A673 (cell line): ENCODE measurements around the gene CLEC17A. TPM values are rescaled to one million over a fixed set of nuclear protein-coding genes. Genes with fewer than 3 reads are reported as not detected.
"Not testable (repeated sequence)": the region's sequence is repeated elsewhere in the genome, so short reads cannot be mapped to it uniquely, and the experiment has no call there.

ENCODE experiments used
- BruUV-seq: library from RNA; stranded (reverse); fragments of 400-500 nt; replicated peaks from 2 replicates; lab custom pipeline; 2021; lab: Mats Ljungman, UMichigan
- CTCF ChIA-PET: fragments of 300-600 bp; sonication (Branson Sonifier 250); formaldehyde crosslinking; loops from one replicate; lab custom pipeline; 2022; ENCODE audit warnings: antibody characterized with exemption; lab: Charles Lee
- POLR2A ChIA-PET: fragments of 300-600 bp; sonication (Branson Sonifier 250); formaldehyde crosslinking; loops from one replicate; lab custom pipeline; 2022; ENCODE audit warnings: antibody characterized with exemption; ENCODE audit not compliant: low non-redundant PET; lab: Charles Lee
- DNase-seq: peaks from one replicate; pipeline ENCODE4 v3.0.0-alpha.2; 2015; ENCODE audit warnings: low spot score
- H3K27ac ChIP-seq: fragments of 200-600 bp; sonication (generic); 2 replicates; pipeline ENCODE4 v1.5.1; 2016; ENCODE audit warnings: mixed run types, low read depth, mild to moderate bottlenecking, mixed read lengths, antibody characterized with exemption, low read length; ENCODE audit not compliant: poor library complexity, severe bottlenecking
- H3K27me3 ChIP-seq: fragments of 200-600 bp; sonication (generic); replicated peaks from 2 replicates; pipeline ENCODE4 v1.6.1; 2017; ENCODE audit warnings: mixed run types, low read depth, mild to moderate bottlenecking, mixed read lengths, antibody characterized with exemption, low read length; ENCODE audit not compliant: insufficient read depth, poor library complexity
- H3K36me3 ChIP-seq: fragments of 200-600 bp; sonication (generic); 2 replicates; pipeline ENCODE4 v1.6.1; 2016; ENCODE audit warnings: mixed run types, mild to moderate bottlenecking, mixed read lengths, antibody characterized with exemption, low read length; ENCODE audit not compliant: insufficient read depth, poor library complexity, severe bottlenecking
- H3K4me1 ChIP-seq: fragments of 200-600 bp; sonication (generic); 2 replicates; pipeline ENCODE4 v1.6.1; 2017; ENCODE audit warnings: mixed run types, mild to moderate bottlenecking, mixed read lengths, antibody characterized with exemption, low read length; ENCODE audit not compliant: insufficient read depth, poor library complexity, severe bottlenecking
- H3K4me3 ChIP-seq: fragments of 200-600 bp; sonication (generic); 2 replicates; pipeline ENCODE4 v1.5.1; 2016; ENCODE audit warnings: low read depth, mixed run types, mild to moderate bottlenecking, mixed read lengths, low read length; ENCODE audit not compliant: poor library complexity, severe bottlenecking
- H3K9me3 ChIP-seq: fragments of 200-600 bp; sonication (generic); 2 replicates; pipeline ENCODE4 v1.6.1; 2016; ENCODE audit warnings: mixed run types, low read depth, mild to moderate bottlenecking, mixed read lengths, antibody characterized with exemption, low read length; ENCODE audit not compliant: poor library complexity, severe bottlenecking
- CTCF ChIP-seq: fragments of 300-800, 200-600 bp; sonication (generic); conservative IDR thresholded peaks from 2 replicates; pipeline ENCODE4 v1.5.1; 2017; ENCODE audit warnings: low read depth, mild to moderate bottlenecking, antibody characterized with exemption, low read length, moderate library complexity, mixed read lengths
- EZH2 ChIP-seq: fragments of 200-600 bp; sonication (generic); IDR thresholded peaks from 2 replicates; pipeline ENCODE4 v1.6.1; 2017; ENCODE audit warnings: borderline replicate concordance, low read depth, mild to moderate bottlenecking, mixed read lengths, antibody characterized with exemption, low read length; ENCODE audit not compliant: poor library complexity, severe bottlenecking
- intact Hi-C: fragments of 100-400 bp; cut with micrococcal nuclease; formaldehyde crosslinking; loops from one replicate; pipeline ENCODE4 v1.10.0; 2022; ENCODE audit not compliant: unreplicated experiment
- total RNA-seq: library from RNA; stranded (reverse); gene quantifications from 2 replicates; pipeline ENCODE4 v1.2.3, GENCODE V29; 2021

The CLEC17A gene
- total RNA-seq, 1 experiment from 2014 or later, result not detected

- Histone ChIP-seq H3K27ac (no peak overlapping the region), H3K4me3 (no peak overlapping the region), H3K9me3 (no peaks in the 10 kb centered on the region), H3K27me3 (no peaks in the 10 kb centered on the region), H3K36me3 (no peaks in the 10 kb centered on the region), H3K4me1 (no peaks in the 10 kb centered on the region)
- DNase-seq, result no peak
- intact Hi-C loops, result no loop called here
- BruUV-seq, result no TSS peak
- CTCF ChIA-PET, result no interaction called here
- POLR2A ChIA-PET, result no interaction called here
- TF ChIP-seq EZH2, result no peak
- no peak for TF ChIP-seq CTCF
Observed at GRCh38 chr19:14580623-14581237, 2.2 kb upstream of the CLEC17A start.

- H3K27ac ChIP-seq, CTCF ChIA-PET, H3K4me1 ChIP-seq, H3K36me3 ChIP-seq, BruUV-seq, DNase-seq, POLR2A ChIA-PET, H3K4me3 ChIP-seq, H3K27me3 ChIP-seq, H3K9me3 ChIP-seq, intact Hi-C loops: not testable (repeated sequence)
Observed at GRCh38 chr19:14584372-14584771, 1.5 kb downstream of the CLEC17A start.

GRCh38 chr19:14585187-14585586 is 2.3 kb downstream of the CLEC17A start:
- CTCF ChIA-PET, DNase-seq, BruUV-seq, POLR2A ChIA-PET, H3K27me3 ChIP-seq, H3K4me3 ChIP-seq, H3K4me1 ChIP-seq, H3K36me3 ChIP-seq, H3K9me3 ChIP-seq, intact Hi-C loops, H3K27ac ChIP-seq: not testable (repeated sequence)

GRCh38 chr19:14589433-14589832 is 6.5 kb downstream of the CLEC17A start:
- H3K36me3 ChIP-seq, H3K4me1 ChIP-seq, BruUV-seq, H3K4me3 ChIP-seq, CTCF ChIA-PET, intact Hi-C loops, H3K27me3 ChIP-seq, H3K9me3 ChIP-seq, H3K27ac ChIP-seq, POLR2A ChIA-PET, DNase-seq: not testable (repeated sequence)
